Testis (tissue), 3 donors: ENCODE results near the gene KLK8. TPM values are rescaled to one million over a fixed set of nuclear protein-coding genes. Genes with fewer than 3 reads are reported as not detected.

Experiments used
- DNase-seq: peaks from one replicate; pipeline ENCODE4 v3.0.0-alpha.2; 2019
- H3K27ac ChIP-seq, 2 donors: fragments of 200-600 bp; sonication (generic); one replicate each; pipeline ENCODE4 v1.5.1; 2019
- H3K27me3 ChIP-seq: fragments of 200-600 bp; sonication (generic); one replicate; pipeline ENCODE4 v1.5.1; 2019
- H3K36me3 ChIP-seq: fragments of 200-600 bp; sonication (generic); one replicate; pipeline ENCODE4 v1.5.1; 2017; ENCODE audit warnings: low read depth; ENCODE audit errors: missing control alignments
- H3K4me1 ChIP-seq: fragments of 200-600 bp; sonication (generic); one replicate; pipeline ENCODE4 v1.5.1; 2019
- H3K4me3 ChIP-seq, 2 donors: fragments of 200-600 bp; sonication (generic); one replicate each; pipeline ENCODE4 v1.5.1; 2017 to 2019
- H3K9me3 ChIP-seq: fragments of 200-600 bp; sonication (generic); one replicate; pipeline ENCODE4 v1.5.1; 2017
- CTCF ChIP-seq, 3 experiments: fragments of 450-650 bp in 2 of 3; fragments of 200-600 bp in 1 of 3; sonication (generic) in 1 of 3; IDR thresholded peaks; one replicate each; pipeline ENCODE4 v1.5.1; 2016 to 2019; ENCODE audit warnings: antibody characterized with exemption in 3 of 3, mild to moderate bottlenecking in 2 of 3, moderate library complexity in 1 of 3
- POLR2A ChIP-seq: fragments of 450-650 bp; IDR thresholded peaks from one replicate; pipeline ENCODE4 v1.6.1; 2017; ENCODE audit warnings: antibody characterized with exemption, mild to moderate bottlenecking, moderate library complexity
- WGBS, 2 donors: methylation state at CpG; one replicate each; pipeline ENCODE4 v1.1.5; 2018; 5-methylcytosine and 5-hydroxymethylcytosine counted together
- intact Hi-C: fragments of 100-400 bp; cut with DNase I; formaldehyde crosslinking; loops from one replicate; pipeline ENCODE4 v1.15.1; 2023; ENCODE audit warnings: low total_unique reads
- polyA plus RNA-seq: library from polyadenylated mRNA; stranded (reverse); fragments of 350-450 nt; fragmentation: Illumina TruSeq; extraction: RNeasy Lipid Tissue Mini Kit (QIAGEN cat#74804); gene quantifications from one replicate; pipeline ENCODE4 v1.2.3, GENCODE V29; 2014; ENCODE audit warnings: low read depth, low replicate concordance; ENCODE audit not compliant: insufficient read depth
- total RNA-seq, 2 donors: library from RNA; depleted of rRNA; stranded (reverse); fragments of >200 nt; gene quantifications; one replicate each; pipeline ENCODE4 v1.2.3, GENCODE V29; 2016

The KLK8 gene
- total and polyA plus RNA-seq, 3 donors from 2014 or later, result 2.7 to 4.9 (median 2.9) TPM

GRCh38 chr19:50964266-50964665, 37.1 kb downstream of the KLK8 start:
- H3K27me3 ChIP-seq, result no peaks in the 10 kb centered on the region

DNA sequence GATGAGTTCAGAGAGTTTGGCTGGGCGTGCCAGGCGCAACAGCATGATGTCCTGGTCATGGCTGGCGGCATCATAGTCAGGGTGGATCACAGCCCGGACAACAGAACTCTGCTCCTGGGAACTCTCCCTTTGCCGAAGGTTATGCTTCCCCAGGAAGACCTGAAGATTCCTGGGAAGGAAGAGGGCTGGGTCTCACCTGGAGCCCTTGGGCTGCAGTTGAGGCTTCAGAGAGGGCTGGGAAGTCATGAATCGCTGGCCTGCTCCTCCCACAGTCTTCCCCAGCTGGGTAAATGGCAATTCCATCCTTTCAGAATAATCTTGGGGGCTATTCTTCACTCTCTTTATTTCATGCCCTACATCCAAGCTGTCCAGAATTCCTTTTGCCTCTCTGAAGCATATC, 38.0 kb downstream of the KLK8 start:
- Histone ChIP-seq H3K36me3 (no peaks in the 10 kb centered on the region), H3K27me3 (no peaks in the 10 kb centered on the region), H3K27ac (no peak overlapping the region), H3K4me1 (peaks cover 1% of the 10 kb centered on the region), H3K4me3 (no peak overlapping the region), H3K9me3 (no peaks in the 10 kb centered on the region)
- no peak for TF ChIP-seq CTCF (IDR thresholded peaks at IDR 0.05)
- TF ChIP-seq POLR2A, result no peak
- intact Hi-C loops, result no loop called here
- no peak for DNase-seq
- WGBS, 2 donors, result 87 to 98% methylated on average over 6 of the region's 6 CpGs

More at GRCh38 chr19:50964266-50964665, 37.1 kb downstream of the KLK8 start:
- Histone ChIP-seq H3K9me3 (no peaks in the 10 kb centered on the region), H3K27ac (no peak overlapping the region), H3K4me1 (peaks cover 7% of the 10 kb centered on the region), H3K4me3 (no peak overlapping the region), H3K36me3 (no peaks in the 10 kb centered on the region)
- no peak for DNase-seq
- intact Hi-C loops, result no loop called here
- no peak for TF ChIP-seq POLR2A
- no peak for TF ChIP-seq CTCF (IDR thresholded peaks at IDR 0.05)
- 86 to 90% methylated on average over 3 of the region's 3 CpGs for WGBS, 2 donors

GRCh38 chr19:50962245-50962644, 39.2 kb downstream of the KLK8 start:
- no peaks in the 10 kb centered on the region for H3K27me3 ChIP-seq

GRCh38 chr19:50959731-50960500, 41.5 kb downstream of the KLK8 start:
- TF ChIP-seq POLR2A, result no peak
- no peak for TF ChIP-seq CTCF (IDR thresholded peaks at IDR 0.05)
- WGBS, 2 donors, result 49 to 56% methylated on average over 8 to 9 of the region's 9 CpGs
- Histone ChIP-seq H3K4me1 (no peaks in the 10 kb centered on the region), H3K27ac (no peak overlapping the region), H3K4me3 (no peak overlapping the region), H3K9me3 (no peaks in the 10 kb centered on the region), H3K36me3 (no peaks in the 10 kb centered on the region), H3K27me3 (no peaks in the 10 kb centered on the region)
- intact Hi-C loops, result no loop called here
- DNase-seq, result no peak

More at GRCh38 chr19:50962245-50962644, 39.2 kb downstream of the KLK8 start:
- no peak for TF ChIP-seq CTCF (IDR thresholded peaks at IDR 0.05)
- TF ChIP-seq POLR2A, result no peak
- Histone ChIP-seq H3K4me1 (no peaks in the 10 kb centered on the region), H3K36me3 (no peaks in the 10 kb centered on the region), H3K4me3 (no peak overlapping the region), H3K9me3 (no peaks in the 10 kb centered on the region), H3K27ac (no peak overlapping the region)
- DNase-seq, result peak; percentile 16
- 91 to 96% methylated on average over 1 of the region's 1 CpG for WGBS, 2 donors
- intact Hi-C loops, result no loop called here

DNA sequence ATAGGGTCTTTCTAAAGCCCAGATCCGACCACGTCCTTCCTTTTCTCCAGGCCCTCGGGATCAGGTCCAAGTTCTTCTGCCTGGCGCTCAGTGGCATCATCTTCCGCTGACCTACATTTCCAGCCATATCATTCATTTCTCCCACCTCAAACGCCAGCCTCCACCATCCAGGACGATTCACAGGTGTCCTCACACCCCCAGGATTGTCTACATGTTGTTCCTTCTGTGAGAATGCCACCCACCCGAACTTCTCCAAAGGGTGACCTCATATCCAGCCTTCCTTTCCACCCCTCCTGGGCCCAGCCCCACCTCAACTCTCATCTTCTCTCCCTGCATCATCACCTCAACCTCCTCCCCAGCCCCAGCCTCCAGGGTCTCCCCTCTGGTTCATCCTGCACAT, 43.8 kb downstream of the KLK8 start:
- Histone ChIP-seq H3K4me1 (no peaks in the 10 kb centered on the region), H3K36me3 (no peaks in the 10 kb centered on the region), H3K27me3 (no peaks in the 10 kb centered on the region), H3K4me3 (no peak overlapping the region), H3K27ac (no peak overlapping the region), H3K9me3 (no peaks in the 10 kb centered on the region)
- intact Hi-C loops, result no loop called here
- WGBS, 2 donors, result 83 to 86% methylated on average over 8 of the region's 8 CpGs
- no peak for DNase-seq
- no peak for TF ChIP-seq CTCF (IDR thresholded peaks at IDR 0.05)
- no peak for TF ChIP-seq POLR2A
